ENCODE measurements around the gene PRDM8. TPM values are rescaled to one million over a fixed set of nuclear protein-coding genes. Genes with fewer than 3 reads are reported as not detected.

The PRDM8 gene
- total RNA-seq, 1 experiment from 2014 or later, result 5.3 TPM

DNA sequence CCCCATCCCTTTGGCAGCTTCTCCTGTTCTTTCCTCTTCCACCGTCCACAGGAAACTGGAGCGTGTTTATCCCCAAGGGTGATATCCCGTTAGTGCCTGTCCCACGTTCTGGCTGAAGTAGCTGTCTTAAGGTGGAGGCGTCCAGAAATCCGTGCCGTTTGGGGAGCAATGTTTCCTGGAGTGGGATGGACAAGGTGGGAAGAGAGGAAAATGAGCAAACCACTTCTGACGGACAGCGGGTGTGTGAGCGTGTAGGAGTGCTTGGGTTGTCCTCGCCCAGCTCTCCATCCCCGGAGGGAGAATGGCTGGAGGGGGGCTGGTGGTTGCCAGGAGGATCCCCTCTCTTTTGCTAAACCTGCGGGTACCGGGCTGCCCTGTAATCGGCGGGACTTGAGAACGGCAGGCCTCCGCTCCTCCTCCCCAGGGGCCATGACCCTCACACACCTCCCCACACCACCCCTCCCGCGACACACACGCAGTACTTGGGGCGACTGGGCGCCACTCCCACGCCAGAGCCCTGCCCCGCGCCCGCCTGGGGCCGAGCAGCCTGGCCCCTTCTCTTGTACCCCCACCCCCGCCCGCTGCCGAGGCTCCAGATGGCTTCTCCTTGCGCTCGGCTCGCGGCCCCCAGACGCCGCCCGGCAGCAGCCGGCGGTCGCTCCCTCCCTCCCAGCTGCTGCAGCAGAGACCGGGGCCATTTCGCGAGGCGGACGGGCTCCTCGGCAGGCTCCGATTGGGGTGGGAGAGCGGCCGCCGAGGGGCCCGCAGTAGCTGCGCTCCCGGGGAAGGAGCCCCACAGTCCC is 13.9 kb upstream of the PRDM8 start:
- peak; percentile 54 for ATAC-seq
- ChIA-PET CTCF (interaction anchor here (0.6 kb wide), 1 partner anchor 125 kb away, joined by 6 read pairs; no protein-coding TSS in a partner anchor), POLR2A (interaction anchor here (0.5 to 1.2 kb wide), 3 partner anchors 16 to 79 kb away, joined by 6 to 8 read pairs (median 7); no protein-coding TSS in a partner anchor)
- no peak for DNase-seq (ENCODE audit: low read depth, low spot score)
- Histone ChIP-seq H3K27ac (ENCODE audit: low read length) (peak overlapping the region; percentile 54), H3K36me3 (ENCODE audit: control insufficient read depth, insufficient read depth, low read length) (no peaks in the 10 kb centered on the region), H3K9me3 (ENCODE audit: control insufficient read depth, insufficient read depth, low read depth, low read length) (peaks cover 10% of the 10 kb centered on the region; the same call in 1 of the 2 replicates), H3K27me3 (ENCODE audit: control insufficient read depth, insufficient read depth, low read length) (no peaks in the 10 kb centered on the region), H3K4me3 (ENCODE audit: low read depth in 2 of 2, low read length in 2 of 2) (peak overlapping the region; percentile 78 to 81), H3K4me1 (ENCODE audit: control insufficient read depth, insufficient read depth, low read length) (peaks cover 4% of the 10 kb centered on the region; the same call in 1 of the 2 replicates)
- no peak for TF ChIP-seq TCF7L2 (IDR thresholded peaks at IDR 0.05; ENCODE audit: low read depth, low read length)
- no peak for TF ChIP-seq SIN3A (IDR thresholded peaks at IDR 0.05; ENCODE audit: borderline replicate concordance, insufficient read depth, low read depth, low read length)
- BruUV-seq (replicated peaks), result no TSS peak
- intact Hi-C loops (cut with micrococcal nuclease; ENCODE audit: unreplicated experiment) (loop anchor here (2.0 to 5.0 kb wide), 2 partner anchors 57 to 111 kb away; partner anchors contain the start of gene ANTXR2), in situ Hi-C loops (cut with HindIII; ENCODE audit: low pct_unique_long_range_greater_than_20kb, low sequenced_read_pairs) (no loop called here)

DNA sequence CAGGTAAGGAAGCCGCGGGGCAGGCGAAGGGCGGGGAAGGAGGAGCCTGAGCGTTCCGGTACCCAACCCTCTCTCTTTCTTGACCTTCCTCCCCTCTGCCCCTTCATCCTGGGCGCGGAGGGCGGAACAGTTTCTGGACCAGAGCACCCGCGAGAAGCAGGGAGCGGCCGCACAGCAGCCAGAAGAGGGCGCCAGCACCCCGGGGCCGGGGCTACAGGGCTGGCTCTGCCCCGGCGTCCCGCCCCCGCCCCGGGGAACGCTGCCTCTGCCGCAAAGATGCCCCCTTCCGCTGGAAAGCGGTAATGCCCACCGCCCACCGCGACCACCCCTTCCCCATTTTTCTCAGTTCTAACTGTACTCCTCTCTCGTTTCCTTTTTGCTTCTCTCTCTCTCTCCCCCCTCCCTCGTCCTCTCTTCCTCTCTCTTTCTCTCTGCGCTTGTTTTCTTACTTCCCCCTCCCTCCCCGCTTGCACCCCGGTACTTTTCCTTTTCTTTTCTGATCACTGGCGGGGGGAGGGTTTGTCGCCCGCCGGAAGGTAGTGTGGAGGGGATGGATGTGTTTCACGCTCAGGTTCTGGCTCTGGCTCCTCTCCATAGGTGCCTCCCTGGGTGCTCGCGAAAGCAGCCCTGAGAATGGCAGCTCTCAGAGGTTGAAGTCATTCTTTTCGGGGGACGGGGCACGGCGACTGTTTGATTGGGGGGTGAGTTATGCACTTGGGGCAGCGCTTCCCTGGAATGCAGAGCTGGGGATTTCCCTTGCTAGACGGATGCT is 13.1 kb upstream of the PRDM8 start:
- intact Hi-C loops (cut with micrococcal nuclease; ENCODE audit: unreplicated experiment) (loop anchor here (2.0 to 5.0 kb wide), 2 partner anchors 57 to 112 kb away; partner anchors contain the start of gene ANTXR2), in situ Hi-C loops (cut with HindIII; ENCODE audit: low pct_unique_long_range_greater_than_20kb, low sequenced_read_pairs) (no loop called here)
- Histone ChIP-seq H3K36me3 (ENCODE audit: control insufficient read depth, insufficient read depth, low read length) (no peaks in the 10 kb centered on the region), H3K9me3 (ENCODE audit: control insufficient read depth, insufficient read depth, low read depth, low read length) (peaks cover 6% of the 10 kb centered on the region; the same call in 1 of the 2 replicates), H3K27ac (ENCODE audit: low read length) (peak overlapping the region; percentile 89), H3K4me1 (ENCODE audit: control insufficient read depth, insufficient read depth, low read length) (peaks cover 4% of the 10 kb centered on the region; the same call in 1 of the 2 replicates), H3K4me3 (ENCODE audit: low read depth in 2 of 2, low read length in 2 of 2) (peak overlapping the region; percentile 78 to 81), H3K27me3 (ENCODE audit: control insufficient read depth, insufficient read depth, low read length) (no peaks in the 10 kb centered on the region)
- ChIA-PET CTCF (interaction anchor here (0.7 kb wide), 1 partner anchor 151 kb away, joined by 3 read pairs; the partner anchor contains the start of gene CFAP299), POLR2A (interaction anchor here (0.5 kb wide), 1 partner anchor 27 kb away, joined by 6 read pairs; no protein-coding TSS in a partner anchor)
- peak; percentile 95 for ATAC-seq
- BruUV-seq (replicated peaks), result no TSS peak
- no peak for DNase-seq (ENCODE audit: low read depth, low spot score)
- TF ChIP-seq, protein P1, sequence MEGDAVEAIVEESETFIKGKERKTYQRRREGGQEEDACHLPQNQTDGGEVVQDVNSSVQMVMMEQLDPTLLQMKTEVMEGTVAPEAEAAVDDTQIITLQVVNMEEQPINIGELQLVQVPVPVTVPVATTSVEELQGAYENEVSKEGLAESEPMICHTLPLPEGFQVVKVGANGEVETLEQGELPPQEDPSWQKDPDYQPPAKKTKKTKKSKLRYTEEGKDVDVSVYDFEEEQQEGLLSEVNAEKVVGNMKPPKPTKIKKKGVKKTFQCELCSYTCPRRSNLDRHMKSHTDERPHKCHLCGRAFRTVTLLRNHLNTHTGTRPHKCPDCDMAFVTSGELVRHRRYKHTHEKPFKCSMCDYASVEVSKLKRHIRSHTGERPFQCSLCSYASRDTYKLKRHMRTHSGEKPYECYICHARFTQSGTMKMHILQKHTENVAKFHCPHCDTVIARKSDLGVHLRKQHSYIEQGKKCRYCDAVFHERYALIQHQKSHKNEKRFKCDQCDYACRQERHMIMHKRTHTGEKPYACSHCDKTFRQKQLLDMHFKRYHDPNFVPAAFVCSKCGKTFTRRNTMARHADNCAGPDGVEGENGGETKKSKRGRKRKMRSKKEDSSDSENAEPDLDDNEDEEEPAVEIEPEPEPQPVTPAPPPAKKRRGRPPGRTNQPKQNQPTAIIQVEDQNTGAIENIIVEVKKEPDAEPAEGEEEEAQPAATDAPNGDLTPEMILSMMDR (IDR thresholded peaks at IDR 0.05), result peak; percentile 97
- TF ChIP-seq SIN3A (IDR thresholded peaks at IDR 0.05; ENCODE audit: borderline replicate concordance, insufficient read depth, low read depth, low read length) (peak; percentile 66; the same call in 1 of the 2 replicates), POLR2AphosphoS5 (IDR thresholded peaks at IDR 0.05; ENCODE audit: low read depth, low read length) (no peak; the same call in 1 of the 2 replicates), TCF7L2 (IDR thresholded peaks at IDR 0.05; ENCODE audit: low read depth, low read length) (no peak), REST (IDR thresholded peaks at IDR 0.05; ENCODE audit: insufficient read depth in 1 of 2, low read depth in 2 of 2, low read length in 1 of 2) (no peak)
